Measurements from ENCODE around the gene ITGB8.

ITGB8 gene

GRCh38 chr7:20417675-20418382, 87.1 kb downstream of the ITGB8 start:
- no peak for DNase-seq (ENCODE audit: low read depth, low spot score)

GRCh38 chr7:20424500-20424899, 93.8 kb downstream of the ITGB8 start:
- no peak for DNase-seq (ENCODE audit: low read depth, low spot score)

- DNase-seq (ENCODE audit: low read depth, low spot score): no peak
Measured at GRCh38 chr7:20430664-20431063, 100.0 kb downstream of the ITGB8 start.

GRCh38 chr7:20431146-20431545, 100.4 kb downstream of the ITGB8 start:
- DNase-seq (ENCODE audit: low read depth, low spot score): no peak

- no peak for DNase-seq (ENCODE audit: low read depth, low spot score)
Measured at GRCh38 chr7:20432071-20432470, 101.4 kb downstream of the ITGB8 start.

GRCh38 chr7:20435305-20435704, 104.6 kb downstream of the ITGB8 start:
- DNase-seq (ENCODE audit: low read depth, low spot score): no peak

GRCh38 chr7:20438248-20438647, 107.5 kb downstream of the ITGB8 start:
- DNase-seq (ENCODE audit: low read depth, low spot score): no peak

- DNase-seq (ENCODE audit: low read depth, low spot score): no peak
Measured at GRCh38 chr7:20438694-20439376, 108.1 kb downstream of the ITGB8 start.

GRCh38 chr7:20439416-20440185, 108.9 kb downstream of the ITGB8 start:
- DNase-seq (ENCODE audit: low read depth, low spot score): no peak

- DNase-seq (ENCODE audit: low read depth, low spot score): peak; percentile 58
Measured at GRCh38 chr7:20440472-20441105, 109.9 kb downstream of the ITGB8 start.

GRCh38 chr7:20441346-20441745, 110.6 kb downstream of the ITGB8 start:
- no peak for DNase-seq (ENCODE audit: low read depth, low spot score)

- no peak for DNase-seq (ENCODE audit: low read depth, low spot score)
Measured at GRCh38 chr7:20441991-20442441, 111.3 kb downstream of the ITGB8 start.

GRCh38 chr7:20442951-20443350, 112.3 kb downstream of the ITGB8 start:
- no peak for DNase-seq (ENCODE audit: low read depth, low spot score)

- no peak for DNase-seq (ENCODE audit: low read depth, low spot score)
Measured at GRCh38 chr7:20444030-20444800, 113.5 kb downstream of the ITGB8 start.

- DNase-seq (ENCODE audit: low read depth, low spot score): no peak
Measured at GRCh38 chr7:20447021-20447650, 116.4 kb downstream of the ITGB8 start.

- DNase-seq (ENCODE audit: low read depth, low spot score): no peak
Measured at GRCh38 chr7:20449176-20449575, 118.5 kb downstream of the ITGB8 start.

GRCh38 chr7:20450536-20450935, 119.8 kb downstream of the ITGB8 start:
- no peak for DNase-seq (ENCODE audit: low read depth, low spot score)

- DNase-seq (ENCODE audit: low read depth, low spot score): no peak
Measured at GRCh38 chr7:20454202-20454601, 123.5 kb downstream of the ITGB8 start.

GRCh38 chr7:20456701-20457100, 126.0 kb downstream of the ITGB8 start:
- DNase-seq (ENCODE audit: low read depth, low spot score): no peak

- DNase-seq (ENCODE audit: low read depth, low spot score): no peak
Measured at GRCh38 chr7:20458521-20458920, 127.8 kb downstream of the ITGB8 start.

- no peak for DNase-seq (ENCODE audit: low read depth, low spot score)
Measured at GRCh38 chr7:20459419-20459818, 128.7 kb downstream of the ITGB8 start.
